B cell (primary cell): Measurements from ENCODE around the gene THRAP3. TPM values are rescaled to one million over a fixed set of nuclear protein-coding genes. Genes with fewer than 3 reads are reported as not detected.

ENCODE experiments used
- ATAC-seq: fragments of 200-7000 bp; cut with Tn5 transposase; one replicate; pipeline ENCODE4 v1.10.0; 2021; ENCODE audit warnings: low read depth, mild to moderate bottlenecking, moderate number of reproducible peaks, moderate library complexity
- CTCF ChIA-PET: fragments of 350-600 bp; sonication (Branson Sonifier 250); formaldehyde crosslinking; loops from one replicate; lab custom pipeline; 2021; ENCODE audit warnings: antibody characterized with exemption, inconsistent platforms; lab: Charles Lee
- POLR2A ChIA-PET: fragments of 350-600 bp; sonication (Branson Sonifier 250); formaldehyde crosslinking; loops from one replicate; lab custom pipeline; 2021; ENCODE audit warnings: antibody characterized with exemption; lab: Charles Lee
- DNase-seq: peaks from one replicate; pipeline ENCODE4 v3.0.0; 2013
- H2AFZ ChIP-seq: 2 replicates; pipeline ENCODE4 v1.6.1; 2012; ENCODE audit warnings: mild to moderate bottlenecking, low read depth, low read length; ENCODE audit not compliant: insufficient read depth, poor library complexity, severe bottlenecking
- H3K27ac ChIP-seq, 2 donors: 1 replicate in 1 of 2; 2 replicates in 1 of 2; pipeline ENCODE4 v1.5.1; 2012 to 2013; ENCODE audit warnings: low read length in 2 of 2, mild to moderate bottlenecking in 2 of 2, moderate library complexity in 1 of 2
- H3K27me3 ChIP-seq, 4 experiments: fragments of 200-600 bp in 1 of 4; sonication (generic) in 1 of 4; replicated peaks in 1 of 4; 1 replicate in 2 of 4; 2 replicates in 2 of 4; pipeline versions ENCODE4 v1.6.1 to v1.7.0; 2013 to 2016; ENCODE audit warnings: low read length in 3 of 4, mild to moderate bottlenecking in 2 of 4, mixed read lengths in 1 of 4, moderate library complexity in 1 of 4; ENCODE audit not compliant: insufficient read depth in 4 of 4, control insufficient read depth in 3 of 4; ENCODE audit errors: control extremely low read depth in 1 of 4
- H3K36me3 ChIP-seq, 2 experiments: replicated peaks in 1 of 2; 1 replicate in 1 of 2; 2 replicates in 1 of 2; pipeline versions ENCODE4 v1.6.1 to v1.7.1; 2013; ENCODE audit warnings: low read length in 1 of 2; ENCODE audit not compliant: insufficient read depth in 2 of 2, control insufficient read depth in 1 of 2; ENCODE audit errors: control extremely low read depth in 1 of 2, extremely low read depth in 1 of 2
- H3K4me1 ChIP-seq, 2 donors: fragments of 200-600 bp in 1 of 2; sonication (generic) in 1 of 2; 1 replicate in 1 of 2; 2 replicates in 1 of 2; pipeline versions ENCODE4 v1.5.1 to v1.6.1; 2013 to 2017; ENCODE audit warnings: low read length in 2 of 2; ENCODE audit not compliant: control insufficient read depth in 2 of 2, insufficient read depth in 2 of 2
- H3K4me2 ChIP-seq: replicated peaks from 2 replicates; pipeline ENCODE3; 2012; ENCODE audit warnings: mild to moderate bottlenecking, low read depth, low read length; ENCODE audit not compliant: poor library complexity, severe bottlenecking
- H3K4me3 ChIP-seq, 5 experiments: fragments of 200-600 bp in 1 of 5; sonication (generic) in 1 of 5; 1 replicate in 3 of 5; 2 replicates in 2 of 5; pipeline versions ENCODE4 v1.5.1 to v1.7.0; 2011 to 2016; ENCODE audit warnings: low read length in 4 of 5, mild to moderate bottlenecking in 4 of 5, low read depth in 2 of 5, control low read depth in 1 of 5, moderate library complexity in 1 of 5; ENCODE audit not compliant: insufficient read depth in 1 of 5; ENCODE audit errors: control extremely low read depth in 1 of 5, extremely low read depth in 1 of 5
- H3K79me2 ChIP-seq: fragments of 200-600 bp; sonication (generic); one replicate; pipeline ENCODE4 v1.6.0; 2016; ENCODE audit warnings: low read length; ENCODE audit not compliant: control insufficient read depth, insufficient read depth
- H3K9ac ChIP-seq: fragments of 200-600 bp; sonication (generic); 2 replicates; pipeline ENCODE4 v1.6.1; 2017; ENCODE audit warnings: mild to moderate bottlenecking, low read length, moderate library complexity
- H3K9me3 ChIP-seq, 3 donors: one replicate each; pipeline versions ENCODE4 v1.6.1 to v1.7.1; 2013; ENCODE audit warnings: low read length in 2 of 3; ENCODE audit not compliant: control insufficient read depth in 2 of 3, insufficient read depth in 1 of 3; ENCODE audit errors: control extremely low read depth in 1 of 3
- H4K20me1 ChIP-seq: 2 replicates; pipeline ENCODE4 v1.6.0; 2012; ENCODE audit warnings: mild to moderate bottlenecking, low read length; ENCODE audit not compliant: insufficient read depth, control insufficient read depth, poor library complexity, severe bottlenecking
- H3K27ac Mint-ChIP-seq: one replicate; pipeline ENCODE4 v1.8.0; 2021; ENCODE audit warnings: mixed read lengths
- H3K27me3 Mint-ChIP-seq: one replicate; pipeline ENCODE4 v1.8.0; 2021; ENCODE audit warnings: mixed read lengths
- H3K4me1 Mint-ChIP-seq: one replicate; pipeline ENCODE4 v1.8.0; 2021; ENCODE audit warnings: mixed read lengths
- H3K4me3 Mint-ChIP-seq: one replicate; pipeline ENCODE4 v1.8.0; 2021; ENCODE audit warnings: mixed read lengths
- H3K9me3 Mint-ChIP-seq: one replicate; pipeline ENCODE4 v1.8.0; 2022; ENCODE audit warnings: mixed read lengths; ENCODE audit not compliant: insufficient read depth
- CTCF ChIP-seq: fragments of 200-600 bp; IDR thresholded peaks from one replicate; pipeline ENCODE4 v1.8.0; 2022; ENCODE audit warnings: antibody characterized with exemption, mild to moderate bottlenecking
- EZH2 ChIP-seq: IDR thresholded peaks from 2 replicates; pipeline ENCODE4 v1.6.1; 2012; ENCODE audit warnings: borderline replicate concordance, low read depth, mild to moderate bottlenecking, moderate library complexity, low read length; ENCODE audit not compliant: insufficient read depth, poor library complexity, severe bottlenecking
- WGBS: methylation state at CpG from one replicate; pipeline ENCODE4 v1.1.5; 2013; ENCODE audit warnings: missing lambda C conversion rate; ENCODE audit not compliant: insufficient coverage; 5-methylcytosine and 5-hydroxymethylcytosine counted together
- intact Hi-C: fragments of 100-400 bp; cut with micrococcal nuclease; formaldehyde crosslinking; loops from one replicate; pipeline ENCODE4 v1.10.0; 2022
- polyA plus RNA-seq: library from polyadenylated mRNA; depleted of rRNA; stranded (reverse); fragments of >200 nt; gene quantifications from 2 replicates; pipeline ENCODE4 v1.2.3, GENCODE V29; 2012
- total RNA-seq, 2 donors: library from RNA; stranded (reverse); fragments of 120-200 nt in 1 of 2; gene quantifications; 1 replicate in 1 of 2; 2 replicates in 1 of 2; pipeline versions ENCODE4 v1.2.3 to v1.2.4, GENCODE V29; 2013 to 2022

Gene THRAP3
- total and polyA plus RNA-seq, 2 donors (not counting 1 experiment from before 2014, with no cell fraction given): 64.1 to 153 TPM

- peaks cover 0 to 36% (median 12%) of the 10 kb centered on the region in 4 experiments for H3K27me3 ChIP-seq
- H3K9me3 Mint-ChIP-seq: no peaks in the 10 kb centered on the region
- no peak for TF ChIP-seq EZH2
- TF ChIP-seq CTCF: no peak
- no peak overlapping the region for H3K27ac ChIP-seq
- H3K79me2 ChIP-seq: no peaks in the 10 kb centered on the region
- no peak for DNase-seq
- no peak overlapping the region for H3K27ac Mint-ChIP-seq
- no peaks in the 10 kb centered on the region for H3K9me3 ChIP-seq
- H2AFZ ChIP-seq: peak overlapping the region; percentile 71
- H3K4me3 Mint-ChIP-seq: peak overlapping the region; percentile 82
- H3K9ac ChIP-seq: peak overlapping the region; percentile 71
- ChIA-PET POLR2A (interaction anchor here (0.7 to 1.2 kb wide), 4 partner anchors 9 to 392 kb away, joined by 3 to 4 read pairs (median 3); partner anchors contain the start of gene SH3D21), CTCF (interaction anchor here (1.0 to 1.6 kb wide), 3 partner anchors 20 to 100 kb away, joined by 3 to 4 read pairs (median 3); no protein-coding TSS in a partner anchor)
- intact Hi-C loops: loop anchor here (5.0 kb wide), 1 partner anchor 45 kb away; no protein-coding TSS in a partner anchor
- 58% methylated on average over 66 of the region's 67 CpGs for WGBS
- peaks cover 33 to 40% of the 10 kb centered on the region in 2 donors for H3K4me1 ChIP-seq
- ATAC-seq: no peak
- no peaks in the 10 kb centered on the region for H3K36me3 ChIP-seq
- peaks cover 18% of the 10 kb centered on the region for H3K27me3 Mint-ChIP-seq
- H3K4me3 ChIP-seq: peak overlapping the region in 3 of 5 experiments; percentile 59 to 65 (median 63)
- peaks cover 8% of the 10 kb centered on the region for H4K20me1 ChIP-seq
- H3K4me2 ChIP-seq: peak overlapping the region; percentile 97
- peaks cover 32% of the 10 kb centered on the region for H3K4me1 Mint-ChIP-seq
These were observed 98.0 kb downstream of the THRAP3 start for GRCh38 chr1:36322041-36322785.
